Stimulated activated memory B cell treated with anti-CD40 and anti-IgM and Interleukin-4, amounts not matched to agents 10 μg/mL and 1 μg/mL and 100 μg/mL, for 72 hours (primary cell): ENCODE data around the gene AK6.
A peak's percentile ranks its signal among the peaks of the same experiment; 100 is the strongest.
"Not testable (repeated sequence)": the region's sequence is repeated elsewhere in the genome, so short reads cannot be mapped to it uniquely, and the experiment has no call there.

Experiments used
- ATAC-seq: fragments of 150-1000 bp; cut with Tn5 transposase; 2 replicates; pipeline ENCODE4 v1.10.0; 2021
- H3K27ac Mint-ChIP-seq: one replicate; pipeline ENCODE4 v1.8.0; 2022; ENCODE audit warnings: mild to moderate bottlenecking, mixed read lengths
- H3K27me3 Mint-ChIP-seq: one replicate; pipeline ENCODE4 v1.8.0; 2022; ENCODE audit warnings: mixed read lengths
- H3K36me3 Mint-ChIP-seq: one replicate; pipeline ENCODE4 v1.8.0; 2022; ENCODE audit warnings: mixed read lengths
- H3K4me1 Mint-ChIP-seq: one replicate; pipeline ENCODE4 v1.8.0; 2022; ENCODE audit warnings: mixed read lengths
- H3K4me3 Mint-ChIP-seq: one replicate; pipeline ENCODE4 v1.8.0; 2022; ENCODE audit warnings: mild to moderate bottlenecking, moderate library complexity, mixed read lengths
- H3K9me3 Mint-ChIP-seq: one replicate; pipeline ENCODE4 v1.8.0; 2022; ENCODE audit warnings: mixed read lengths

The AK6 gene

GRCh38 chr5:69369340-69370121 lies at the start of gene AK6, which contains the start of the genes RAD17 and TAF9:
Gene AK6 (minus strand): TSS chr5:69369520. CDS start chr5:69369490, 30 bp downstream.
Gene RAD17 (plus strand): TSS chr5:69369818. CDS start chr5:69372209, 2,391 bp downstream.
Gene TAF9 (minus strand): TSS chr5:69369520. CDS start chr5:69365737, 3,783 bp downstream.
- peaks cover 18% of the 10 kb centered on the region for H3K36me3 Mint-ChIP-seq
- peak within 1 kb of the TSS; percentile 91 for H3K4me3 Mint-ChIP-seq
- ATAC-seq: peak; percentile 99
- H3K27ac Mint-ChIP-seq: peak within 1 kb of the TSS; percentile 98
- H3K4me1 Mint-ChIP-seq: peaks cover 25% of the 10 kb centered on the region
- no peaks in the 10 kb centered on the region for H3K27me3 Mint-ChIP-seq
- no peaks in the 10 kb centered on the region for H3K9me3 Mint-ChIP-seq

DNA sequence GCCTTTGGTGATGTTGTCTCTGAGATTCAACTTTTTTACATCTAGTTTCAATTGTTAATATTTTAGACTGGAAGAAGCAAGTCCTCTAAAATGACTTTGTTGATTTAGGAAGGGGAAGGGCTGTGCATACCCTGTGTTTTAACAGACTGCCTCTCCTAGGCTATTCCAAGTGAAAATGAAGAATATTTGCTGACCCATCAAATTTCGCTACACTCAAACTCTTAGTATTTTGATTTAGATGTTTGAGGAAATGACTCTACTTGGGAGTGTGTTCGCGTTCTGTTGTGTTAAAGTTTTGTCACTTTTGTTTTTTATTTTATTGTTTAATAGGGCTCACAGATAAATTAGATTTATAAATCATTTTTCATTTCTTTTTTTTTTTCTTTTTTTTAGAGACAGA lies 49.2 kb upstream of the AK6 start:
- ATAC-seq: no peak
- peaks cover 3% of the 10 kb centered on the region for H3K9me3 Mint-ChIP-seq
- peaks cover 34% of the 10 kb centered on the region for H3K36me3 Mint-ChIP-seq
- H3K4me3 Mint-ChIP-seq: no peak overlapping the region
- no peaks in the 10 kb centered on the region for H3K27me3 Mint-ChIP-seq
- H3K27ac Mint-ChIP-seq: no peak overlapping the region
- H3K4me1 Mint-ChIP-seq: peaks cover 12% of the 10 kb centered on the region

DNA sequence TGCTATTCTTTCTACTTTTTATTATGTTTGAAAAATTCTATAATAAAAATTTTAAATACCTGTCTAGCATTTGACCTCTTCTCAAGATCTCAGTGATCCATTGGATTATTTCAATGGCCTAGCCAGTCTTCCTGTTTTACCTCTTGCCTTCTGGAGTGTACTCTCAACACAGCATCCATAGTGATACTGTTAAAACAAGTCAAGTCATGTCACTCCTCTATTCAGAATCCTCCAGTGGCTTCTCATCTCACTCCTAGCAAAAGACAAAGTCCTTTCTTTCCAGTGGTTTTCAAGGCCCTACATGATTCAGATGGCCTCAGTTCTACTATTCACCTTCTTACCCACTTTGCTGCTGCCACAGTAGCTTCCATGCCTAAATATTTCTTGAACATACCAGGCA lies 47.4 kb upstream of the AK6 start:
- H3K36me3 Mint-ChIP-seq: peaks cover 23% of the 10 kb centered on the region
- peaks cover 12% of the 10 kb centered on the region for H3K4me1 Mint-ChIP-seq
- no peaks in the 10 kb centered on the region for H3K9me3 Mint-ChIP-seq
- H3K4me3 Mint-ChIP-seq: no peak overlapping the region
- no peak overlapping the region for H3K27ac Mint-ChIP-seq
- no peak for ATAC-seq
- no peaks in the 10 kb centered on the region for H3K27me3 Mint-ChIP-seq

GRCh38 chr5:69416180-69416579 lies 46.9 kb upstream of the AK6 start:
- H3K9me3 Mint-ChIP-seq: no peaks in the 10 kb centered on the region
- H3K4me3 Mint-ChIP-seq: no peak overlapping the region
- H3K4me1 Mint-ChIP-seq: peaks cover 12% of the 10 kb centered on the region
- peaks cover 27% of the 10 kb centered on the region for H3K36me3 Mint-ChIP-seq
- H3K27me3 Mint-ChIP-seq: no peaks in the 10 kb centered on the region
- no peak overlapping the region for H3K27ac Mint-ChIP-seq
- no peak for ATAC-seq

GRCh38 chr5:69415584-69415958 lies 46.3 kb upstream of the AK6 start:
- Mint-ChIP-seq H3K27ac (peak overlapping the region; percentile 66), H3K9me3 (no peaks in the 10 kb centered on the region), H3K36me3 (peaks cover 29% of the 10 kb centered on the region), H3K4me1 (peaks cover 12% of the 10 kb centered on the region), H3K27me3 (no peaks in the 10 kb centered on the region), H3K4me3 (peak overlapping the region; percentile 69)
- ATAC-seq: no peak

DNA sequence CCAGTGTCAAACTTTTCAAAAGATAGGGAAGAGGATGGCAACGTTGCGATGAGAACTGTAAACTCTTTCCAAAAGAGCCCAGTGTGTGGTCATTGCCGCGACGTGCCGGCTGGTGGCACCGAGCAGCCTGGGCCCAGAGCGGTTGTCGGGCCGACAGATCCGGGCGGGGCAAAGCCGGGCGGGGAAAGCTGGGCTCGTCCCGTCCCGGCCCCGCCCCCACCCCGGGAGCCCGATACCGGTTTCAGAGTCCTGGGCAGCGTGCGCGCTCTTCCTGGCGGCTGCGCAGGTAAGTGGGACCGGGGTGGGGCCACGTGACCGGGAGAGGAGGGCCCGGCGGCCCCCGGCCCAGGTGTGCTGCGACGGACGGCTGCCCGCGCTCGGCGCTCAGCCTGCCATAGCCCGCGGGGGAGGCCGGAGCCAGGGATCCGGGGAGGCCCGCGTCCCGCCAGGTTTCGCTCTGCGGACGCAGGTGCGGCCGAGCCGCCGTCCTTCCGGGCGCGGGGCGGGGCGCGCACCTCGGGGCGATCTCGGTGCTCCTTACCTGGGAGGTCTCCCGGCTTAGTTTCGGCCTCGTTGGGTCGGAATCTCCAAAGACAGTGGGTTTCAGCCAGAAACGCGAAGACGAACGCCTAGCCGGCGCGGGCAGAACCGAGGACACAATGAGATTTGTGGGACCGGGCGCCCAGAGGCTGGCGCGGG lies 45.7 kb upstream of the AK6 start, which contains the start of gene MARVELD2:
MARVELD2 (plus strand) TSS at position 232 of the 699 bp plus-strand sequence. CDS start 4,270 bp downstream, outside the sequence.
- H3K4me1 Mint-ChIP-seq: peaks cover 12% of the 10 kb centered on the region
- peak within 1 kb of the TSS; percentile 66 for H3K27ac Mint-ChIP-seq
- peaks cover 29% of the 10 kb centered on the region for H3K36me3 Mint-ChIP-seq
- peak within 1 kb of the TSS; percentile 69 for H3K4me3 Mint-ChIP-seq
- H3K27me3 Mint-ChIP-seq: no peaks in the 10 kb centered on the region
- H3K9me3 Mint-ChIP-seq: no peaks in the 10 kb centered on the region
- ATAC-seq: peak; percentile 92

DNA sequence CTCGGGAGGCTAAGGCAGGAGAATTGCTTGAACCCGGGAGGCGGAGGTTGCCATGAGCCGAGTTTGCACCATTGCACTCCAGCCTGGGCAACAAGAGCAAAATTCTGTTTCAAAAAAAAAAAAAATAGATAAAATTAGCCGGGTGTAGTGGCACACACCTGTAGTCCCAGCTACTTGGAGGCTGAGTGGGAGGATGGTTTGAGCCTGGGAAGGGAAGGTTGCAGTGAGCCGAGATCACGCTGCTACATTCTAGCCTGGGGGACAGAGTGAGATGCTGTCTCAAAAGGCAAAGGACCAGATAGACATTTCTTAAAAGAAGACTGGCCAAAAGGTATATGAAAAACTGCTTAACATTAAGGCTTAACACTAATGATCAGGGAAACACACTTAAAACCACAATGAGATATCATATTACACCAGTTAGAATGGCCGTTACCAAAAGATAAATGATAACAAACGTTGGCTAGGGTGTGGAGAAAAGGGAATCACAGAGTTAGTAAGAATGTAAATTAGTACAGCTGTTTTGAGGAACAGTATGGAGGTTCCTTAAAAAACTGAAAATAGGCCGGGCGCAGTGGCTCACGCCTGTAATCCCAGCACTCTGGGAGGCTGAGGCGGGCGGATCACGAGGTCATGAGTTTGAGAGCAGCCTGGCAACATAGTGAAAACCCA lies 35.5 kb upstream of the AK6 start:
- H3K36me3 Mint-ChIP-seq: peaks cover 68% of the 10 kb centered on the region
- ATAC-seq: no peak
- no peak overlapping the region for H3K27ac Mint-ChIP-seq
- no peaks in the 10 kb centered on the region for H3K4me1 Mint-ChIP-seq
- no peaks in the 10 kb centered on the region for H3K27me3 Mint-ChIP-seq
- no peak overlapping the region for H3K4me3 Mint-ChIP-seq
- no peaks in the 10 kb centered on the region for H3K9me3 Mint-ChIP-seq

DNA sequence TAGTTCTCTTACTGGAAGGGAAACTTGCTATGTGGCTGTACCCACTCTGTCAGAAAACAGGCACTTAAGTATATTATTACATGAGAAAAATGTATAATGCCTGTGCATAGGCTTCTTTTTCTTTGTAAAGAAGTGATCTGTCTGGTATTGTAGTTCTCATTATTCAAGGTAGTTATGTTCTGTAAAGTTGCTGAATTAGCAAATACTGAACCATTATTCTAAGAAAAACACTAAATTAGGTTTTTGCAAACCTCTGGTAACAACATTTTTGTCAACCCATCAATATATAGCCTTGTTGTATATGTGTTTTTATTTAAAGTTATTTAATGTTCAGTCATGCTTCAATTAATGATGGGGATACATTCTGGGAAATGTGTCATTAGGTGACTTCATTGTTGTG lies 9.1 kb upstream of the AK6 start:
- Mint-ChIP-seq H3K4me1 (peaks cover 24% of the 10 kb centered on the region), H3K4me3 (no peak overlapping the region), H3K9me3 (no peaks in the 10 kb centered on the region), H3K27me3 (no peaks in the 10 kb centered on the region), H3K36me3 (peaks cover 12% of the 10 kb centered on the region), H3K27ac (no peak overlapping the region)
- no peak for ATAC-seq

GRCh38 chr5:69374911-69375446 lies 5.7 kb upstream of the AK6 start:
- Mint-ChIP-seq H3K36me3 (peaks cover 12% of the 10 kb centered on the region), H3K27me3 (no peaks in the 10 kb centered on the region), H3K4me3 (peak overlapping the region; percentile 73), H3K4me1 (peaks cover 24% of the 10 kb centered on the region), H3K27ac (peak overlapping the region; percentile 87), H3K9me3 (no peaks in the 10 kb centered on the region)
- no peak for ATAC-seq

- no peak overlapping the region for H3K27ac Mint-ChIP-seq
- H3K9me3 Mint-ChIP-seq: no peaks in the 10 kb centered on the region
- H3K4me1 Mint-ChIP-seq: peaks cover 37% of the 10 kb centered on the region
- ATAC-seq: no peak
- H3K4me3 Mint-ChIP-seq: no peak overlapping the region
- peaks cover 12% of the 10 kb centered on the region for H3K36me3 Mint-ChIP-seq
- H3K27me3 Mint-ChIP-seq: no peaks in the 10 kb centered on the region
Measured at GRCh38 chr5:69372394-69372793, 3.1 kb upstream of the AK6 start.

DNA sequence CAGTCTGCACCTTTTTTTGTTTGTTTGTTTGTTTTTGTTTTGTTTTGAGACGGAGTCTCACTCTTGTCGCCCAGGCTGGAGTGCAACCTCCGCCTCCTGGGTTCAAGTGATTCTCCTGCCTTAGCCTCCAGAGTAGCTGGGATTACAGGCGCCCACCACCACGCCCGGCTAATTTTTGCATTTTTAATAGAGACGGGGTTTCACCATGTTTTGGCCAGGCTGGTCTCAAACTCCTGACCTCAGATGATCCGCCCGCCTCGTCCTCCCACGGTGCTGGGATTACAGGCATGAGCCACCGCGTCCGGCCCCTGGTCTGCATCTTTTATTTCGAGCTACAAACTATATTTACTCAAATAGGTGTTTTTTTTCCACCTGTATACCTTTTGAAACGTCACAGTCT lies 1.0 kb upstream of the AK6 start:
- Mint-ChIP-seq H3K4me1 (peaks cover 33% of the 10 kb centered on the region), H3K36me3 (peaks cover 12% of the 10 kb centered on the region), H3K4me3 (peak overlapping the region; percentile 91), H3K27ac (peak overlapping the region; percentile 98)
- not testable (repeated sequence) for ATAC-seq, H3K27me3 Mint-ChIP-seq, H3K9me3 Mint-ChIP-seq

- H3K27ac Mint-ChIP-seq: peak overlapping the region; percentile 98
- no peaks in the 10 kb centered on the region for H3K27me3 Mint-ChIP-seq
- H3K9me3 Mint-ChIP-seq: no peaks in the 10 kb centered on the region
- peaks cover 25% of the 10 kb centered on the region for H3K4me1 Mint-ChIP-seq
- peak; percentile 1 for ATAC-seq
- H3K4me3 Mint-ChIP-seq: peak overlapping the region; percentile 91
- H3K36me3 Mint-ChIP-seq: peaks cover 18% of the 10 kb centered on the region
Measured at GRCh38 chr5:69368458-69369339, 621 bp downstream of the AK6 start.

DNA sequence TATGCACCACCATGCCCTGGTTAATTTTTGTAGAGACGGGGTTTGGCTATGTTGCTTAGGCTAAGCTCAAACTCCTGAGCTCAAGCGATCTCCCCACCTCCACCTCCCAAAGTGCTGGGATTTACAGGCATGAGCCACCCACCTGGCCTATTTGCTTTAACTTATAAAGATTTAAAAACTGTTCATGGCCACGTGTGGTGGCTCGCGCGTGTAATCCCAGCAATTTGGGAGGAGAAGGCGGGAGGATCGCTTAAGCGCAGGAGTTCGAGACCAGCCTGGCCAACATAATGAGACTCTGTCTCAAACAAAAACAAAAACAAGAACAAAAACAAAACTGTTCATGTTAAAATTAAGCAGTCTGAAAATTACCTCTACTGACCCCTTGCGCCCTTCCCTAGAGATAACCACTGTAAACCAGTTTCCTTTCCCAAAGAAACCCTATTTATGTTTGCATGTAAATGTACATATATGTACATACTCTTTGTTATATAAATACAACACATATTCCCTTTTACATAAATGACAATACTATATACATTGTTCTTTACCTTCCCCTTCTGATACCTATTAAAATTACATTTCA lies 1.5 kb downstream of the AK6 start:
- Mint-ChIP-seq H3K27ac (peak overlapping the region; percentile 98), H3K36me3 (peaks cover 26% of the 10 kb centered on the region), H3K4me1 (peaks cover 31% of the 10 kb centered on the region), H3K27me3 (no peaks in the 10 kb centered on the region), H3K4me3 (peak overlapping the region; percentile 91), H3K9me3 (no peaks in the 10 kb centered on the region)
- ATAC-seq: no peak

GRCh38 chr5:69364850-69365249 lies 4.5 kb downstream of the AK6 start:
- H3K4me3 Mint-ChIP-seq: no peak overlapping the region
- peaks cover 32% of the 10 kb centered on the region for H3K4me1 Mint-ChIP-seq
- peaks cover 39% of the 10 kb centered on the region for H3K36me3 Mint-ChIP-seq
- H3K27ac Mint-ChIP-seq: no peak overlapping the region
- ATAC-seq: no peak
- H3K27me3 Mint-ChIP-seq: no peaks in the 10 kb centered on the region
- no peaks in the 10 kb centered on the region for H3K9me3 Mint-ChIP-seq
